K562 (cell line): Measurements from ENCODE around the gene MAP3K4. TPM values are rescaled to one million over a fixed set of nuclear protein-coding genes. Genes with fewer than 3 reads are reported as not detected.
A peak's percentile ranks its signal among the peaks of the same experiment; 100 is the strongest.

ENCODE experiments used
- CBFA2T3 ChIP-seq: fragments of 450-650 bp; IDR thresholded peaks from 2 replicates; pipeline ENCODE4 v1.6.1; 2017
- CREB3 ChIP-seq: fragments of 450-650 bp; conservative IDR thresholded peaks from 2 replicates; pipeline ENCODE4 v1.6.1; 2016; ENCODE audit warnings: missing genetic modification characterization, low read depth, mild to moderate bottlenecking, missing compliant biosample characterization, moderate library complexity
- HSF4 ChIP-seq: fragments of 250-450 bp; sonication (Bioruptor Pico); IDR thresholded peaks from 2 replicates; pipeline ENCODE4 v2.1.2; 2022; ENCODE audit warnings: mild to moderate bottlenecking, moderate library complexity, borderline replicate concordance
- NR2F6 ChIP-seq: fragments of 450-650 bp; formaldehyde crosslinking; IDR thresholded peaks from 2 replicates; pipeline ENCODE4 v1.4.0; 2020; ENCODE audit warnings: mild to moderate bottlenecking
- RBM15 ChIP-seq: fragments of 200-400 bp; formaldehyde crosslinking; IDR thresholded peaks from 2 replicates; pipeline ENCODE4 v1.6.1; 2018; ENCODE audit warnings: mild to moderate bottlenecking, low read length, moderate library complexity; ENCODE audit not compliant: insufficient read depth
- TCF7L2 ChIP-seq: fragments of 150-350 bp; IDR thresholded peaks from 2 replicates; pipeline ENCODE4 v1.6.1; 2016; ENCODE audit warnings: low read depth, mild to moderate bottlenecking, low read length, moderate library complexity
- YBX1 ChIP-seq: fragments of 450-650 bp; IDR thresholded peaks from 2 replicates; pipeline ENCODE4 v1.7.1; 2016; ENCODE audit warnings: mild to moderate bottlenecking
- ZKSCAN1 ChIP-seq: fragments of 150-350 bp; IDR thresholded peaks from 2 replicates; pipeline ENCODE4 v1.6.1; 2016; ENCODE audit warnings: low read depth, low read length
- ZNF23 ChIP-seq: fragments of 250-450 bp; sonication (Bioruptor Pico); IDR thresholded peaks from 2 replicates; pipeline ENCODE4 v1.4.0; 2020; ENCODE audit warnings: mild to moderate bottlenecking
- ZNF384 ChIP-seq: IDR thresholded peaks from 2 replicates; pipeline ENCODE4 v1.6.1; 2012; ENCODE audit warnings: low read depth, low read length, improper control_type of control experiment
- polyA plus RNA-seq, 8 experiments: library from polyadenylated mRNA; depleted of rRNA in 4 of 8; stranded (reverse) in 5 of 8; unstranded in 3 of 8; fragments of >200 nt; fragmentation: Nextera tagmentation in 2 of 8; fragmentation: Illumina TruSeq in 1 of 8; extraction: Ambion mirVana in 2 of 8; extraction: Trizol in 1 of 8; gene quantifications; 2 replicates each; pipeline versions ENCODE4 v1.2.1 to v1.2.3, GENCODE V29; 2011 to 2014; ENCODE audit warnings: inconsistent platforms in 1 of 8, missing spikeins in 1 of 8
- total RNA-seq, 7 experiments: library from RNA; depleted of rRNA in 6 of 7; stranded (reverse); fragments of >200 nt in 6 of 7; fragmentation: Illumina TruSeq in 2 of 7; extraction: Trizol in 2 of 7; gene quantifications; 2 replicates each; pipeline versions ENCODE4 v1.2.1 to v1.2.3, GENCODE V29; 2011 to 2021; ENCODE audit warnings: low replicate concordance in 1 of 7
- TF ChIP-seq, protein P1 (sequence below): fragments of 250-450 bp; sonication (Bioruptor Pico); IDR thresholded peaks from 2 replicates; pipeline ENCODE4 v1.8.0; 2022; ENCODE audit warnings: inconsistent platforms, mild to moderate bottlenecking, moderate library complexity, borderline replicate concordance
- TF ChIP-seq, protein P2 (sequence below): fragments of 250-450 bp; sonication (Bioruptor Pico); IDR thresholded peaks from 2 replicates; pipeline ENCODE4 v1.8.0; 2021; ENCODE audit warnings: borderline replicate concordance, mild to moderate bottlenecking, moderate library complexity; ENCODE audit not compliant: poor library complexity, severe bottlenecking
- TF ChIP-seq, protein P3 (sequence below): fragments of 250-450 bp; sonication (Bioruptor Pico); IDR thresholded peaks from 2 replicates; pipeline ENCODE4 v1.8.0; 2022; ENCODE audit warnings: inconsistent platforms
- TF ChIP-seq, protein P4 (sequence below), 2 experiments: IDR thresholded peaks in 1 of 2; conservative IDR thresholded peaks in 1 of 2; 2 replicates each; pipeline ENCODE4 v1.6.1; 2016; ENCODE audit warnings: low read depth in 2 of 2, mild to moderate bottlenecking in 1 of 2, missing compliant biosample characterization in 1 of 2, missing genetic modification characterization in 1 of 2, moderate library complexity in 1 of 2
- TF ChIP-seq, protein P5 (sequence below), 2 experiments: fragments of 450-650 bp; conservative IDR thresholded peaks; 2 replicates each; pipeline ENCODE4 v1.6.1; 2017; ENCODE audit warnings: mild to moderate bottlenecking in 2 of 2, moderate library complexity in 2 of 2

Gene MAP3K4
- total and polyA plus RNA-seq, 9 of the 15 experiments (the other 6 are each of a cell fraction or from before 2014, with no cell fraction given) = 21.0 to 77.2 (median 48.9) TPM

GRCh38 chr6:160992061-160992979 is 751 bp downstream of the MAP3K4 start (continued):
- TF ChIP-seq ZNF23 (CRISPR knock-in tag) (0 out of 2 replicates have a peak, but pooled peaks have one; percentile 43), RBM15 (no peak), YBX1 (no peak), ZNF384 (no peak), CREB3 (tag) (no peak), TCF7L2 (no peak), NR2F6 (no peak), HSF4 (CRISPR knock-in tag) (no peak), CBFA2T3 (0 out of 2 replicates have a peak, but pooled peaks have one; percentile 19), ZKSCAN1 (no peak)
- TF ChIP-seq, protein P1, sequence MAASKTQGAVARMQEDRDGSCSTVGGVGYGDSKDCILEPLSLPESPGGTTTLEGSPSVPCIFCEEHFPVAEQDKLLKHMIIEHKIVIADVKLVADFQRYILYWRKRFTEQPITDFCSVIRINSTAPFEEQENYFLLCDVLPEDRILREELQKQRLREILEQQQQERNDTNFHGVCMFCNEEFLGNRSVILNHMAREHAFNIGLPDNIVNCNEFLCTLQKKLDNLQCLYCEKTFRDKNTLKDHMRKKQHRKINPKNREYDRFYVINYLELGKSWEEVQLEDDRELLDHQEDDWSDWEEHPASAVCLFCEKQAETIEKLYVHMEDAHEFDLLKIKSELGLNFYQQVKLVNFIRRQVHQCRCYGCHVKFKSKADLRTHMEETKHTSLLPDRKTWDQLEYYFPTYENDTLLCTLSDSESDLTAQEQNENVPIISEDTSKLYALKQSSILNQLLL (CRISPR knock-in tag) = no peak
- TF ChIP-seq, protein P2, sequence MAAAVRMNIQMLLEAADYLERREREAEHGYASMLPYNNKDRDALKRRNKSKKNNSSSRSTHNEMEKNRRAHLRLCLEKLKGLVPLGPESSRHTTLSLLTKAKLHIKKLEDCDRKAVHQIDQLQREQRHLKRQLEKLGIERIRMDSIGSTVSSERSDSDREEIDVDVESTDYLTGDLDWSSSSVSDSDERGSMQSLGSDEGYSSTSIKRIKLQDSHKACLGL (CRISPR knock-in tag) = no peak
- TF ChIP-seq, protein P3, sequence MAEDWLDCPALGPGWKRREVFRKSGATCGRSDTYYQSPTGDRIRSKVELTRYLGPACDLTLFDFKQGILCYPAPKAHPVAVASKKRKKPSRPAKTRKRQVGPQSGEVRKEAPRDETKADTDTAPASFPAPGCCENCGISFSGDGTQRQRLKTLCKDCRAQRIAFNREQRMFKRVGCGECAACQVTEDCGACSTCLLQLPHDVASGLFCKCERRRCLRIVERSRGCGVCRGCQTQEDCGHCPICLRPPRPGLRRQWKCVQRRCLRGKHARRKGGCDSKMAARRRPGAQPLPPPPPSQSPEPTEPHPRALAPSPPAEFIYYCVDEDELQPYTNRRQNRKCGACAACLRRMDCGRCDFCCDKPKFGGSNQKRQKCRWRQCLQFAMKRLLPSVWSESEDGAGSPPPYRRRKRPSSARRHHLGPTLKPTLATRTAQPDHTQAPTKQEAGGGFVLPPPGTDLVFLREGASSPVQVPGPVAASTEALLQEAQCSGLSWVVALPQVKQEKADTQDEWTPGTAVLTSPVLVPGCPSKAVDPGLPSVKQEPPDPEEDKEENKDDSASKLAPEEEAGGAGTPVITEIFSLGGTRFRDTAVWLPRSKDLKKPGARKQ (CRISPR knock-in tag) = no peak
- TF ChIP-seq, protein P4, sequence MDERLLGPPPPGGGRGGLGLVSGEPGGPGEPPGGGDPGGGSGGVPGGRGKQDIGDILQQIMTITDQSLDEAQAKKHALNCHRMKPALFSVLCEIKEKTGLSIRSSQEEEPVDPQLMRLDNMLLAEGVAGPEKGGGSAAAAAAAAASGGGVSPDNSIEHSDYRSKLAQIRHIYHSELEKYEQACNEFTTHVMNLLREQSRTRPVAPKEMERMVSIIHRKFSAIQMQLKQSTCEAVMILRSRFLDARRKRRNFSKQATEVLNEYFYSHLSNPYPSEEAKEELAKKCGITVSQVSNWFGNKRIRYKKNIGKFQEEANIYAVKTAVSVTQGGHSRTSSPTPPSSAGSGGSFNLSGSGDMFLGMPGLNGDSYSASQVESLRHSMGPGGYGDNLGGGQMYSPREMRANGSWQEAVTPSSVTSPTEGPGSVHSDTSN (CRISPR knock-in tag; IDR thresholded peaks at IDR 0.05; ENCODE audit: low read depth) = no peak
- TF ChIP-seq, protein P4 (tag; conservative IDR thresholded peaks at IDR 0.05; ENCODE audit: low read depth) = no peak
- TF ChIP-seq, protein P5, sequence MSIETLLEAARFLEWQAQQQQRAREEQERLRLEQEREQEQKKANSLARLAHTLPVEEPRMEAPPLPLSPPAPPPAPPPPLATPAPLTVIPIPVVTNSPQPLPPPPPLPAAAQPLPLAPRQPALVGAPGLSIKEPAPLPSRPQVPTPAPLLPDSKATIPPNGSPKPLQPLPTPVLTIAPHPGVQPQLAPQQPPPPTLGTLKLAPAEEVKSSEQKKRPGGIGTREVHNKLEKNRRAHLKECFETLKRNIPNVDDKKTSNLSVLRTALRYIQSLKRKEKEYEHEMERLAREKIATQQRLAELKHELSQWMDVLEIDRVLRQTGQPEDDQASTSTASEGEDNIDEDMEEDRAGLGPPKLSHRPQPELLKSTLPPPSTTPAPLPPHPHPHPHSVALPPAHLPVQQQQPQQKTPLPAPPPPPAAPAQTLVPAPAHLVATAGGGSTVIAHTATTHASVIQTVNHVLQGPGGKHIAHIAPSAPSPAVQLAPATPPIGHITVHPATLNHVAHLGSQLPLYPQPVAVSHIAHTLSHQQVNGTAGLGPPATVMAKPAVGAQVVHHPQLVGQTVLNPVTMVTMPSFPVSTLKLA (conservative IDR thresholded peaks at IDR 0.05) = peak; percentile 68 to 69
